COR-L47 (cell line): ENCODE results near the gene XPNPEP1.

Experiments
- DNase-seq: peaks from one replicate; lab custom pipeline; 2025; lab: John Stamatoyannopoulos, UW

The XPNPEP1 gene

GRCh38 chr10:109862738-109863137 lies 60.6 kb downstream of the XPNPEP1 start:
- DNase-seq: no peak

DNA sequence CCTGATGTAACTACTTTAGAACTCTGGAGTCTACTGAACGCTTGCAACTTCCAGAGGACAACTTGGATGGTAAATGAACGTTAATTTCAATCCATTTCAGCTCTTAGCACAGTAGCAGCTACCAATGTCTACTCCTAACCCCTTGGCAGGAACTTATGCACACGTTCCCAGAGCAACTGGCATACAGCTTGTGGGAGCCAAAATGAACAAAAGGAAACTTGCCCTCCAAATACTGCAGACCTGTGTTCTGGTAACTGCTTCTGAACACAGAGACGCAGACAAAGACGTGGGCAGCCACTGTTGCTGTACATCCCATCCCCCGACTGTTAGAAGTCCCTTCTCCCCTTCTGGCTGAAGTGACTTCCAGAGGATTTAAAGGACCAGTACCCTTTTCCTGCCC lies 61.3 kb downstream of the XPNPEP1 start:
- DNase-seq: no peak

- no peak for DNase-seq
Observed at GRCh38 chr10:109861081-109861480, 62.2 kb downstream of the XPNPEP1 start.

- DNase-seq: no peak
Observed at GRCh38 chr10:109859221-109859620, 64.1 kb downstream of the XPNPEP1 start.

DNA sequence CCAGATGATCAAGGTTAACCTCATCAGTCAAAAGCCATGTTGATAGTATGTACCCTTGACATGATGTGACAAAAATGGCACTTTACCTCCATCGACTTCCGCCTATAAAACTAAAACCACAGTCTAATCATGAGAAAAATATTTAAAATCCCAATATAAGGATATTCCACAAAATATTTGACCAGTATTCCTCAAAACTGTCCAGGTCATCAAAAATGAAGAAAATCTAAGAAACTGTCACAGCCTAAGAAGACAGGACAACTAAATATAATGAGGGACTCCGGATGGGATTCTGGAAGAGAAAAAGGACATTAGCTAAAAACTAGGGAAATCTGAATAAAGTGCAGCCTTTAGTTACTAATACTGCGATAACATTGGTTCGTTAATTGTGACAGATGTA lies 67.6 kb downstream of the XPNPEP1 start:
- no peak for DNase-seq

DNA sequence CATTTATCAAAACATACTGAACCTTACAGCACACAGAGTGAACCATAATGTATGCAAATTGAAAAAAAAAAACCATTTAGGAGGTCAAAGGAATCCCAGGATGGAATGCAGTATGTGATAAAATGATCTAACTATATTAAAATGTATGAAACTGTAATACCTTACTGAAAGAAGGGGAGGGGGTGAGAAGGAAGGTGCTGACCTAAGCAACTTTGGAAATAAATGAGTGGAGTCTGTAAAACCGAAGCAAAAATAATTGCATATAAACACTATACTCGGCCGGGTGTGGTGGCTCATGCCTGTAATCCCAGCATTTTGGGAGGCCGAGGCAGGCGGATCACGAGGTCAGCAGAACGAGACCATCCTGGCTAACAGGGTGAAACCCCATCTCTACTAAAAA lies 69.4 kb downstream of the XPNPEP1 start:
- DNase-seq: no peak

GRCh38 chr10:109852475-109853037 lies 70.8 kb downstream of the XPNPEP1 start:
- no peak for DNase-seq

DNA sequence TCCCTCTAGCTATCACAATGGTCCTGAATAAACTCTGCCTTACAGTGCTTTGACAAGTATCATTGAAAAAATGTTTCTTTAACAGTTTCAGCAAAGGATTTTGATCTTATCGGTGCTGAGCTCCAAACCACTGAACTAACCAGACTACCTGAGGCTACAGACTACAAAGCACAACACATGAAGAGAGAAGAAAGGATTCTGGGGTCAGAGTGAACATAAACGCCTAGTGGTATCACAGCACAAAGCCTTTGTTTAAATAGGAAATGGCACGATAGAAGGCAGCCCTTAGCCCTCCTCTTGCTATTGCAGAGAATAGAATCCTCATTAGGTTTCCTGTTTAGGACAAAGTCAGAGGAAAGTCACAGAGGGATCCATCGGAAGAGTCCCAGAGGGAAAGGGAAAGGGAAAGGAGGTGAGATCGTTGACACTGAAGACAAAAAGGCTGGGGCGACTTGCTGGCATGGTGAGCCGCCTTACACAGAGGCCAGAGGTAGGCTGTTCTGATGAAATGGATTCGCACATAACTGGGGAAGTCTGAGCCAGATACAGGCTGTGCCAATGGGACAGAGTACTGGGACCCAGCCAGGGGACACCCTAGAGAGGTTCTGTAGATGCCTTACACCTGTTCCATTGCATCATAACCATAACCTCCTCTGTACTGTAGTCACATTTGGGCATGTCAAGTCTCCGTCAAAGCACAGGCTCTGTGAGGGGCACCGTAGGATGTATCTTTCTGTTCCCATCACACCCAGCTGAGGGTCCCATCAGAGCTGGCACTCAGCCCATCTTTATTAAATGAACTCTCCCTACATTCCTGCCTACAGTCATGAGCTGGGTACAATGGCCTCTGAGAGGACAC lies 71.5 kb downstream of the XPNPEP1 start:
- DNase-seq: no peak

DNA sequence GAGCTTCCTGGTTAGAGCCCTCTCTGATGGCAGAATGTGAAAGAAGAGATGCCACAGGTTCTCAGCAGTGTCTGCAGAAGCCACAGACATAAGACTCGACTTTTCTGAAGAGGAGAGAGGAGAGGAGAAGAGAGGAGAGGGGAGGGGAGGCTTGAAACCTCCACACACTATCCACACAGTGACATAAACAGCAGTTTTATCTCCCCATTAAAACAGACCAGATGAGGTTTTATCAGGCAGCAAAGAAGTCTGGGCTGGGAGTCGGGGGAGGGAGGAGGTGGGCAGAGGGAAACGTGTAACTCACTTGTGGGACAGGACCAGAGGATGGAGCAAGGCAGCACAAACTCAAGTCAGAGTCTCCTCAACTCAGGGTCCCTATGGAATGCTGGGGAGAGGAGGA lies 76.5 kb downstream of the XPNPEP1 start:
- DNase-seq: no peak

DNA sequence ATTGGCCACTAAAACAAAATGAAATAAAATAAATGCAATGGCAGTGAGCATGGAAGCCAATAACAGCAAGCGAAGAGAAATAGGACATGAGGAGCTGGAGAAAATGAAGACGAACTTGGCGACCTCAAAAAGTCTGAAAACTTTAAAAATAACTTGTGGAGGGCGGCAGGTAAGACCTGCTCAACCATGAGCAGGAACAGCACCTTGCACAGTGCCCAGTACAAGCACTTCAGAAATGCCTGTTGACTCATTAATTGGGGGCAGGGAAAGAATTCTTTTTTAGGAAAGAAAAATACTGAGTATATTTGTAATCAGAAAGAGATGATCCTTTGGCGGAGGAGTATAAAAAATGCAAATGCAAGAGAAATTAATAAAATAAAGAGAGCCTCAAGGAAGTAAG lies 78.0 kb downstream of the XPNPEP1 start:
- DNase-seq: no peak

DNA sequence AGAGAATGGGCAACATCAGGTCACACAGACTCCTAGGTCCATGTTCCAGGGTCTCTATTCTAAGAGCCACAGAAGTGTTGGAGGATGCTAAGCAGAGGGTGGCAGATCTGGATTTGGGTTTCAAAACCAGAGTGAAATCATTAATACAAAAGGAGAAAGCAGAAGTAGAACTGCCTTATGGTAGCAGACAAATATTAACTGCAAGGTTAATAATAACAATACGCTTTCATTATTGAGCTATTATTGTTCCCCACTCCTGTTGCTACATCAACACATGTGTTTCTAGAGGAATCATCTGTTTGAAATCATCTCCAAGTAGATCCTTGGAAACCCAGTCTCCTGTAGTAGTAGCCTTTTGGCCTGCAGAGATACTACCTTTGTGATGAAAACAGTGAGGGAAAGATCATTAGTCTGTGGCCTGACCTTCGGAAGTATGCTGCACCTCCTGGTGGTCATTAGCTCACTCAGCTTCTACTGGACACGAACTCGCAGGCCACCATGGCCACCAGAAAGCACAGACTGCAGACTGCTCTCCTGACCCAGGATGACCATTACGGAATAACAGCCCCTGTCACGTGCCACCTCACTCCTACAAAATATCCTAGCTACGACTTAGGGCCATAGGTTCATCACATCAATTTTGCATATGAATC lies 84.6 kb downstream of the XPNPEP1 start:
- DNase-seq: no peak

- DNase-seq: no peak
Observed at GRCh38 chr10:109837384-109837783, 85.9 kb downstream of the XPNPEP1 start.

DNA sequence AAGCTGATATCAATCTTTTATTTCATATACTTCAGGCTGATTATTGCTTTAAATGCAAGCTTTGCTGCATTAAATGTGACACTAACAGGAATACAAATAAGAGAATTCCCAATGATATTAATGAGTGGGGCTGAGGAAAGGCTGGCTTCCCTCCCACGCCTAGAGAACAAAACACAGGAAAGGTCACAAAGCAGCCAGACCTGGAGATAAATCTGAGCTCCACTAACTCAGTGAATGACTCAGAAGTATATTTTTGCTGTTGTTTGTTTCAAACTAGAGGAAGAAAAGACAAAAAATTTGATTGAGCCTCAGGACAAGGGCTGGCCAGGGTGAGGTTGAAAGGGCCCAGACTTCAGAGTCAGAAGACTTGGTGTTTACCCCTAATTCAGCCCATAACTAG lies 88.1 kb downstream of the XPNPEP1 start:
- DNase-seq: no peak

DNA sequence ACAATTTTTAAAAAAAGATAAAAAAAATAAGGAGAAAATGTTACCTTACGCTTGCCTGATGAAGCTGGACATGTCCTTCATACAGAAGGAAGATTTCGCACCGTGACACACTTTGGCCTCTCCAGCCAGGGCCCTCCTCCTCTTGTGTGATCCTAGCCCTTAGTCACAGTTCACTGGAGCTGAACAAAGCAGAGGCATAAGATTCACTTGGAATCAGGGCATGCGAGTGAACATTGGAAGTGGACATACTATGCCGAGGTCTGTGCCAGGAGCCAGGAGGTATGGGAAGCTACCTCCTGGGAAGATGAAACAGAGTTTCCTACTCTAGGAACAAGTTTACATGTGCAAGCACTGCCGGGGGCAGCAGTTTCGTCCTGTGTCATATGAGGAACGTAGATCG lies 91.5 kb downstream of the XPNPEP1 start:
- no peak for DNase-seq

- DNase-seq: no peak
Observed at GRCh38 chr10:109824206-109824605, 99.1 kb downstream of the XPNPEP1 start.

DNA sequence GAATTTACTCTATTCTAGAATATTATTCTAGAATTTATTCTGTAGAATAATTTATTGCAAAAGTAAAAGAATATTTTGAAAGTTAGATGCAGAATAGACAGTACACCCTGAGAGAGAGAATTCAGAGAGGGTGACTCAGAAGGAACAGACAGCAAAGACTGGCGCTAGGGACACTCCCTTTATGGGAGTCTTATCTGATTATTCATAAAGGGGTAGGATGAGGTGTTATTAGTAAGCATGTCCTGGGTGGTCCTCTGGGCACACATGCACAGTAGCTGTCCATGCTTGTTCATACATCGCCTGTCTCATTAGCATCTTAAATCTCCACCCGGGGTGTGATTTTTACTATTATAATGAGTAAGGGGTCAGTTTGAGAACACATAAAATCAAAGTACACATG lies 100.1 kb downstream of the XPNPEP1 start:
- no peak for DNase-seq

GRCh38 chr10:109821672-109822071 lies 101.6 kb downstream of the XPNPEP1 start:
- DNase-seq: no peak

DNA sequence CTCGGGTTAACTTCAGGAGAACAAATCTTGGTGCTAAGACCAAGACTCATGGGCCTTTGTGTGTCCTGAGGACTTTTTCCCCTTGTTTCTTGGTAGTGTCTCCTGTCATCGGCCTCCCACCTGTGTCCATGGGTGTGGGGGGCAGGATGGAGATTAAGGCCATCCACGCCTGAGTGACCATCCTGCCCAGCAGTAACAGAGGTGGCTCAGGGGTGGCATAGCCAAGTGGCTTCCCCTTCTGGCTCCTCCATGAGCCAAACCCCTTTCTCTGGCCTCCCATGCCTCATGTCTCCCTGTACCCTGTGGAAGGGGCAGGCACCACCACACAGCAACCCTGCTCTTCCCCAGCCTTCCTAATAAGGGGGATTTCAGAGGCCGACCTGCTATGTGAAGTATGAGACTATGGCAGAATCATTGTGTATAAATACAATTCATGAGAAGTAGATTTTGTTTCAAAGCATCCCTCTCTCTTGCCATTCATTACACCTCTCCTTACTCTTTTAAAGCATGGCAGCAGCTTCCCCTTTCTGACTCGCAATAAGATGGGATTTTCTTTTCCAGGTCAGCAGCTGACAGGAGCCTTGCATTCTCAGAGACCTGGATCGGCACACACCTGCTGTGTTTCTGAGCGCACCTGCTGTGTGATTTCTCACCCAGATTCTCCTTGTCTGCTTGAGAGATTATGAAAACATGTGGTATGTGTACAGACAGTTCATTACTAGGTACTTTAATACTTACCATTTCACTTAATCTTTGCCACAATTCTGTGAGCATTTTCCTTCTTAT lies 102.5 kb downstream of the XPNPEP1 start:
- DNase-seq: no peak

GRCh38 chr10:109819807-109820206 lies 103.5 kb downstream of the XPNPEP1 start:
- no peak for DNase-seq
